Endometrium (tissue), 2 donors: ENCODE data around the gene DNTT.

Experiments used
- FAIRE-seq: peaks from 2 replicates; lab custom pipeline; 2012; peaks lifted over from hg19 to GRCh38; lab: Jason Lieb, UNC
- donor health status: control.
- donor health status: control.

DNTT gene

GRCh38 chr10:96304230-96304629 lies at the start of gene DNTT:
Gene DNTT (plus strand): TSS chr10:96304434. CDS start chr10:96304498, 64 bp downstream.
- no peak for FAIRE-seq

DNA sequence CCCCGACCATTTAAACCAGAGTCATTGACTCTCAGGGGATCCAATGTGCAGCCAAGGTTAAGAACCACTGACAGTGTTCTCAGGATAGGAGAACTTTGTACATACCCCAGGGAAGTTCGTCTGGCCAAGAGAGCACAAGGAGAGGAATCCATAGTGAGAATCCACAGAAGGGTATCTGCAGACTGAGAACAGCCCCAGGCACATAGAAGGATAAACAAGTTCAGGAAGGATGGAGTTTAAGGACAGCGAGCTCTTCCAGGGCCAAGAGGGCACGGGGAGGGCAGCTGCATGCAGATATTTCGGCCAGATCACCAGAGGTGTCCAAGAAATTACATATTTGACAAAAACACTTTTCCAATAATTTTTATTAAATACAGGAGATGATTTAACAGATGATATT lies 49.3 kb upstream of the DNTT start:
- FAIRE-seq, result no peak

DNA sequence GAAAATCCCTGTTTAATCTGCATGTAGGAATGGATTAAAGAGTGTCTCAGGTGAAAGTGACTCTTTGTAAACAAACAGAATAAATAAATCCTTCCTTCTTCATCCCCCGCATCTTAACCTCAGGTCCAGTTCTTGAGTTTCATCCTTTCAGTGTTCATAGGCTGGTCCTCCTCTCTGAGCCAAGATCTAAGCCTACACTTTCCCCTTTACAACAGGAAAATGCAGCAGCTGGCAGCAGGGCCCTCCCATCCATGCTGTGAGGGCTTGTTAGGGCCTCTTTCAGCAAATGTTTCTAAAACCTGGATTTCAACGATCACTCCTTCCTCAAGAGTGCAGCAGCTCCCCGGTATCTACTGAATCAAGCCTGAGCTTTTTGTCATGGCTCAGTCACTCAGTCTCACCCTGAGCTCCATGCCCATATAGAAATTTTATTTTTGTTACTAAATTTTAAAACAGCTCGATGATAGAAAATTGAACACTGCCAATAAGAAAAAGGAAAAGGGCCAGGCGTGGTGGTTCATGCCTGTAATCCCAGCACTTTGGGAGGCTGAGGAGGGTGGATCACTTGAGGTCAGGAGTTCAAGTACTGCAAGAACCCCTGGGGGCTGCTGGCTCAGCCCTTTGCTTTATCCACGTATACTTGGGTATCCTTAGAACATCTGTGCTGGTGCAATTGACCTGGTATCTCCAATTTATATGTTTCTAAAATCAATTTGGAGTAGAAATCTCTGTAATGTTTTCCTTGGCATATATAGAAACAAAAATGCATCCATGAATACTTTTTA lies 48.5 kb upstream of the DNTT start:
- no peak for FAIRE-seq

GRCh38 chr10:96257944-96258343 lies 46.3 kb upstream of the DNTT start:
- FAIRE-seq, result no peak

- no peak for FAIRE-seq
Observed at GRCh38 chr10:96259150-96259549, 45.1 kb upstream of the DNTT start.

DNA sequence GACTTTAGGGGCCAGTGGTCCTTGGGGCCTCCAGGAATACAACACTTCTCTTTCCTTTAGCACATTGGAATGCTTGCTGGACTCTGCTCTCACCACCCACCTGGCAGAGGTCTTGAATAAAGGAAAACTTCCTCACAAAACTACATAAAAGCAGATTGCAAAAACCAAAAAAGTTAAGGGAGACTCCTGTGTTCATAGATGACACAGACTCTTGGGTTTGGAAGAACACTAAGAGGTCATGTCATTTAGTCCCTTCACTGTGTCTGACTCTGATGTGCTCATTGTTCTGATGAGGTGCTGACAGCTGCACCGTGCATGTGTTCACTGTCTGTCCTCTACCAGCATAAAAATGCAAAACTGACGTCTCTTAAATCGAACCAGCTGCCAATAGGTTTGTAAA lies 44.2 kb upstream of the DNTT start:
- no peak for FAIRE-seq

DNA sequence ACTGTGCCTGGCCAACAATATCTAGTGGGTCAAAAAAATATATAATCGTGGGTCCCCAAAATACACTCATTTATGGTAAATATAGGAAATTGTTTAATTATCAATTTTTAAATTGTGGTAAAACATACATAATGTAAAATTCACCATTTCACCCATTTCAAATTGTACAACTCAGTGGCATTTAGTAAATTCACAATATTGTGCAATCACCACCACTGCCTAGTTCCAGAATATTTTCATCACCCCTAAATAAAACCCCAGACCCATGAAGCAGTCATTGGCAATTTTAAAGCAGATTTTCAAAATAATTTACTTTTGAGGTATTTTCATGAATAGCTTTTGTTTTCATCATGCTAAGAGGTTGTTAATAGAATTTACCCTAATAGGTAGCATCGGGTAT lies 43.1 kb upstream of the DNTT start:
- FAIRE-seq, result no peak

- no peak for FAIRE-seq
Observed at GRCh38 chr10:96261930-96262329, 42.3 kb upstream of the DNTT start.

- no peak for FAIRE-seq
Observed at GRCh38 chr10:96263176-96263575, 41.1 kb upstream of the DNTT start.

GRCh38 chr10:96263669-96264068 lies 40.6 kb upstream of the DNTT start:
- FAIRE-seq, result no peak

- no peak for FAIRE-seq
Observed at GRCh38 chr10:96264938-96265337, 39.3 kb upstream of the DNTT start.

DNA sequence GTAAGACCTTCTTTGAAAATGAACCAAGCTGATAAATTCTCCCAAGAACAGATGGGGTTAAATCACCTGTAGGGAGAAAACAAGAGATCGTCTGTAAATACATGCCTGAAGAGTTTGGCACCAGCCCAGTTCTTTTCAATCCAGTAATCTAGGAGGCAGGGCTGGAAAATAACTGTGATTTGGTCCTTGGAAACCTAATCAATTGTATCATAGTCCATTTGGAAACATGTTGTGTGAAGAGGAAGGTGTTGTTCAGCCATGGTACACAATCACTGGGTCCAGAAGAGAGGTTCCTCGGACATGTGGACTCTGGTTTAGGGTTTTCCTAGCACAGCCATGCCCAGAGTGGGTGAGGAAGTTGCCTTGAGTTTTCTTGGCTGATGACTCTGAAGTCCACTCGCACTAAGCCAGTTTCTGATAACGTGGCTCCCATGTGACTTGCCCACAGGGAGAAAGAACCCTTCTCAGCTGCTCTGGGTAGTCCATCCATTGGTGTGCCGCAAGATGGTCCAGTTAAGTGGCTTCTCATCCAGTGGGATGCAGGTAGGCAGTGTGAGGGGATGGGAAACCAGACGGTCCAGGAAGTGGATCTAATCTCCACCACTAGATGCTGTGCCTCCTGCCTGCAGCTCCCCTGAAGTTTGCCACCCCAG lies 38.0 kb upstream of the DNTT start:
- no peak for FAIRE-seq

DNA sequence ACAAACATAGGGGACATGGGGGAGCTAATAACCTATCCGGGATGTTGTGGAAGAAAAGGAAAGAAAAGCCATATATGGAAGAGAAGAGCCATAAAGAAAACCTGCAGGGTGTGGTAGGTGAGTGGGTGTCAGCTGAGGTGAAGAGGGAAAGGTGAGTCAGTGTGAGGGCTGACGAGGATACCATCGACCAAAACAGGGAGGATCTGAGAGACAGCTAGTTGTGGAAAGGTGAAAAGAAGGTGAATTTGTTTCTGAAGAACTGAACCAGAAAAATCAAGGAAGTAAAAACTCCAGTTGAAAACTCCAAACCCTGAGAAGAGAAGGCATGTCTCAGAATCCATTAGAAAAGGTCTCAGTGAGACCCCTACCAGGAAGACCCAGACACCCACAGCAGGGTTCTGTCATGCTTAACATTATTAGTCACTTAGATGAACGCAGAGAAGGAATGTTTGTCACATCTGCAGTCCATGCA lies 37.0 kb upstream of the DNTT start:
- no peak for FAIRE-seq

GRCh38 chr10:96268341-96268909 lies 35.8 kb upstream of the DNTT start:
- FAIRE-seq, result no peak

- no peak for FAIRE-seq
Observed at GRCh38 chr10:96269438-96270300, 34.6 kb upstream of the DNTT start.

DNA sequence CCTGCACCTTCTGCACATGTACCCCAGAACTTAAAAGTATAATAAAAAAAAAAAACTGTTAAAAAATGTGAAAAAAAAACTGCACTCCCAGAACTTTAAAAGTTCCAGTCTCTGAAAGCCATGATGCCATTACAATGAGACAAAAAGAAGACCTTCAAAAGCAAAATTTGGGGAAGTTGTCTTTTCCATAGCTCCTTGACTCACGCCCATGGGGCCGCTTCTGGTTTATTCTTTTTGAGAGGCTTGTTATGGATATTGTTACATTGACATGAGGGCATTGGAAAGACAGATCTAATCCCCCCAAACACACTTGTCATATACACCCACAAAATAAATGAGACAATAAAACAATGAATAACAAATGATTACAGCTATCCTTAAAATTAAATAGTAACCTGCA lies 33.7 kb upstream of the DNTT start:
- no peak for FAIRE-seq

- no peak for FAIRE-seq
Observed at GRCh38 chr10:96271016-96271815, 33.0 kb upstream of the DNTT start, which contains the start of gene BLNK. Gene BLNK (minus strand): TSS chr10:96271569. CDS start chr10:96271398, 171 bp downstream.

- no peak for FAIRE-seq
Observed at GRCh38 chr10:96272316-96273280, 31.6 kb upstream of the DNTT start.

DNA sequence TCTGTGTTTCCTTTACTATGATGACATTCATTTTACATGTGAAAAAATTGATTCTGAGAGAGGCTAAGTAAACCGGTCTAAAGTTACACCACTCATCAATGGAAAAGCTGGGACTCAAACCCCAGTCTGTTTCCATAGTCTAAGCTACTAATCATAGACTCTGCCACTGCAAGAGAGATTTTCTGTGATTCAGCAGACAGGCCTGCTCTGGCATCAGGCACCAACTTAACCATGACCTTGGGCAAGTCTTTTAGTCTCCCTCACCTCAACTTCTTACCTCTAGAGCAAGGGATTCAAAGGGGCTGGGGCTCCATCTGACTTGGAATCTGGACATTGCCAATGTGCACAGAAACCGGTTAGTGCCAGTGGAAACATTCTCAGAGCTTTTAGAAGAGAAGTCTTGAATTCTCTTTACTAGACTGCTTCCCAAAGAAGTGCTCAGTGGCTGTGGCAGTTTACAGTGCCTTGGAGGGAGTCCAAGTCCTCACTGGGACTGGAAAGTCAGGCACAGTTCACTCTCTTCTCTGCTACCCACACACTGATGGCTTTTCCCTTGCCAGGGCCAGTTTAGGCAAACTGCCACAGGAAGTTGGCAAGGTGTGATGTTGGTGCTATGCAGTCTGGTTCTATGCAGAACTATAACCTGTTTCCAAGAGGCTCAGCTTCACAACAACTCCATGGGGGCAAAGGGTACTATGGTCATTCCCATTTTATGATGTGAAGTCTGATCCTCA lies 28.4 kb upstream of the DNTT start:
- FAIRE-seq, result no peak

GRCh38 chr10:96276426-96276825 lies 27.8 kb upstream of the DNTT start:
- FAIRE-seq, result no peak
